Forelimb muscle (tissue), 1 donor: Measurements from ENCODE around the gene DCANP1. TPM values are rescaled to one million over a fixed set of nuclear protein-coding genes. Genes with fewer than 3 reads are reported as not detected.

ENCODE experiments used
- DNase-seq: peaks from one replicate; pipeline ENCODE4 v3.0.0-alpha.2; 2013; ENCODE audit warnings: low read depth
- polyA plus RNA-seq: library from polyadenylated mRNA; unstranded; fragments of 120-200 nt; gene quantifications from one replicate; pipeline ENCODE4 v1.2.1, GENCODE V29; 2013; ENCODE audit not compliant: insufficient read length

DCANP1 gene
- polyA plus RNA-seq, 1 donor, result 0.10 TPM

DNA sequence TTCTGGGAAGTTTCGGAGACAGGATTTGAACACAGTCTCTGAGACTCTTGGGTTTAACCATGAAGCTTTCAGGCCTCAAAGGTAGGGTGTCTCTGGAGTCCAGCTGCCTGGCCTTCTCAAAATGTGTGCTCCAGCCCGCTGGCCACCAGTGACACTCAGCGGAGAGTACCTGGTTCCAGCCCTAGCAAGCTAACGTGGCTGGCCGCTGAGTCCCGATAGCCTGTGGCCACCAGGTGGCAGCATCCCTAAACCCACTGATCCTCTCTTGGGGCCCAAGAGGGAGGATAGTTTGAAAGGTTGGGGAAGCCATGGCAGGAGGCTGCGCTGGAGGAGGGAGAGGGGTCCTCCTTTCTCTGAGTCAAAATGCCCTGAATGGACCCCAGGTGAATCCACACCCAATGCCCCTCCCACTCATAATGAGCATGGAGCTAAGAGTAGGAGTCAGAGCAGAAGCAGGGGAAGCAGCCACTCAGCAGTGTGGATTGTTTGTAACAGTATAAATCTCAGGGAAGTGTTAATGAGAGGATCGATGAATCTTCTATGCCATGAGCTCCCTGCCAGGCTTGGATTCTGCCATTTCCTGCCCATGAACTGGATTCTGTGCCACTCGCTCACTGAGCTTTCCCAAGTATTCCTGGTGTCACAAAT is 10.4 kb upstream of the DCANP1 start:
- DNase-seq, result no peak

GRCh38 chr5:135456238-135457099 is 9.3 kb upstream of the DCANP1 start:
- DNase-seq, result no peak

GRCh38 chr5:135455876-135456237 is 8.7 kb upstream of the DCANP1 start:
- no peak for DNase-seq

GRCh38 chr5:135454946-135455345 is 7.8 kb upstream of the DCANP1 start:
- no peak for DNase-seq

DNA sequence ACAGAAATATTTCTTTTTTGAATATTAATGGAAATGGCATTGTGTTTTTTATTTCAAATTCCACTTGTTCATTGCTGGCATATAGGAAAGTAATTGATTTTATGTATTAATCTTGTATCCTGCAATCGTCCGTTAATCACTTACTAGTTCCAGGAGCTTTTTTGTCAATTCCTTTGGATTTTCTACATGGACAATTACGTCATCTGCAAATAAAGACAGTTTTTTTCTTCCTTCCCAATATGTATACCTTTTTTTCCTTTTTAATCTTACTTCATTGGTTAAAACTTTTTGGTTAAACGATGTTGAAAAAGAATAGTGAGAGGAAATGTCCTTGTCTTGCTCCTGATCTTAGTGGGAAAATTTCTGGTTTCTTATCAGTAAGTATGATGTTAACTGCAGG is 6.5 kb upstream of the DCANP1 start:
- no peak for DNase-seq

DNA sequence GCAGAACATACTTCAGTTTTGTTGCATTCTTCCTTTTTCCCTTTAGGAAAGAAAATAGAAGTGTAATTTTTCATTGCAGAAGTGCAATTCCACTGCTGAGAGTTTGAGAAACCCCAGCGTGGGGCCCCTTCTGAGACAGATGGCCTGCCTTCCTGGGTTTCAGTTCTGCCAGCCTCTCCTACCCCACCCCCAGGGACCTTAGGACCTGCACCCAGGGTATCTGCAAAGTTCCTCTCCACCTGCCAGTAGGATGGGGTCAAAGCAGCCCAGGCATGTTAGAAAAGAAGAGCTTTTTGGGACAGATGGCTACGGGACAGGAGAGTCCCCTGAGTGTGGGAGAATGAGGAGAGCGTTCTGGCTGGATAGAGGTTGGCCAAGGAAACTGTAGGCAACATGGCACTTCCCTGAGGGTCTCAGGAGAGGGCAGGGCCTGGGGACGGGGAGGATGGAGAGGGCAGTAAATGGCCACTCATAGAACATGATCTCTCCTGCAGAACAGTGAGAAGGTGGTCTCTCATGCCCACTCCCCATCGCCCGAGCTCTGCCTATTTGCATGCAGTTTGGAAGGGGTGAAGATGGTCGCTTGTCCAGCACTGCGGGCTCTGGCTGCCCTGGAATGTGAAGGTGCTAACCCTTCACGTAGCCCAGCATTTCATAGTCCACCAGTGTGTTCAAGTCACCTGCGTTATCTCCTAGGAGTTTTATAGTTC is 5.3 kb upstream of the DCANP1 start, which contains the start of gene TIFAB:
Gene TIFAB, minus strand, starts transcription at position 31 of the 710 bp plus-strand sequence. CDS start 2,412 bp downstream, outside the sequence.
- DNase-seq, result no peak

DNA sequence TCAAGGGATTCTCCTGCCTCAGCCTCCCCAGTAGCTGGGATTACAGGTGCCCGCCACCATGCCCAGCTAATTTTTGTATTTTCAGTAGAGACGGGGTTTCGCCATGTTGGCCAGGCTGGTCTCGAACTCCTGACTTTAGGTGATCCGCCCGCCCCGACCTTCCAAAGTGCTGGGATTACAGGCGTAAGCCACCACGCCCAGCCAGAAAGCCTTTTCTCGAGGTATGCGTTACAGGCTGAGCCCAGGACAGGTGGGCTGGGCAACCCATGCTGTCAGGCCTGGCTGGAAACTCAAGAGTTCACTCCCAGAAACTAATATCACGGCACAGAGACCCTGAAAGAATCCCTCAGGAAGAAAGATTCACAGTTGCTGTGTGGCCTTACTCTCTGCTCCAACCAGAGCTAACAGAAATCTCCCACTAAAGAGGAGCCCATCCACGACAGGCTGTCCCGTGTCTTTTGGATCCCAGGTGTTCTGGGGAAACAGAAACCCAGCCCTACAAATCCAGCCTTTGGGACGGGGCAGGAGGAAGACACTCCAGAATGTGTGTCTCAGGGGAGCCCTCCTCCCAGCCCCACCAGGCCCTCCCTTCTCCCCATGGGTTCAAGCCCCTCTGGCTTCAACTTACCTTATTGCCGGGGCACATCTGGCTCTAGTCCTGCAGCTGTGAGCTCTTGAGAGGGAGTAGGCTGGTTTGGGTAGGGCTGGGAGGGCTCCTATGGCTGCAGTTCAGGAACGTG is 4.6 kb upstream of the DCANP1 start:
- no peak for DNase-seq

DNA sequence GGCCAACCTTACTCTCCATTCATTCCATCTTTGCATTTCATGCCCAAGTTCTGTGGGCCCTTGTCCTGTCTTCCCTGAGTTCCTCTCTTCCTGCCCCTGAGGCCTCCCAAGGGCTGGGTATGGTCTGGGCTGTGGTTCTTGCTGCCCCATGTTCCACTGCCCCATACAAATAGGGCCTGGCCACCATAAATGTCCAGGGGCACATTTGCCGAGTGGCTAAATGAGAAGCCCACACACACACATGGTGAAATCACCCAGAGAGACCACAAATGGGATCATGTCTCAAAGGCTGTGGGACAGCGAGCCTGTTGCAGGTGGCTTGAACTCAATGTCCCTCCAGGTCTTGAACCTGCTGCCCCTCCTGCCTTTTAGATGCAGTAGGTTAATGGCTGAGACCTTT is 3.8 kb upstream of the DCANP1 start:
- DNase-seq, result no peak

DNA sequence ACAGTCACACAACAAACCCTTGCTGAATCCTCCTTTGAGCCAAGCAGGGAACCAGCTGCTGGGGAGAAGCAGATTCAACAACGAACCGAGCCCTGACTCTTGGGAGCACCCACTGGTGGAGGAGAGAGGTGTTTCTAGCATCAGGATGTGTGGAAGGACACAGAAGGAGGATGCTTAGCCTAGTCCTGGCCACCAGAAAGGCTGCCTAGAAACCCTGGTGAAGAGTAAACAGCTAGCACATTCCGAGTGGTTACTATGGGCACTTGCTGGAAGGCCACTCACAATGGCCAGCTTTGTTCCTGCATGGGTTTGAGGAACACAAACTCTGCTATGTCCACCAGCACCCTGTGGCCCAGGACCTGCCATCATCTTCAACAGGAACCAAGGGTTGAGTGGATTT is 3.2 kb upstream of the DCANP1 start:
- no peak for DNase-seq

DNA sequence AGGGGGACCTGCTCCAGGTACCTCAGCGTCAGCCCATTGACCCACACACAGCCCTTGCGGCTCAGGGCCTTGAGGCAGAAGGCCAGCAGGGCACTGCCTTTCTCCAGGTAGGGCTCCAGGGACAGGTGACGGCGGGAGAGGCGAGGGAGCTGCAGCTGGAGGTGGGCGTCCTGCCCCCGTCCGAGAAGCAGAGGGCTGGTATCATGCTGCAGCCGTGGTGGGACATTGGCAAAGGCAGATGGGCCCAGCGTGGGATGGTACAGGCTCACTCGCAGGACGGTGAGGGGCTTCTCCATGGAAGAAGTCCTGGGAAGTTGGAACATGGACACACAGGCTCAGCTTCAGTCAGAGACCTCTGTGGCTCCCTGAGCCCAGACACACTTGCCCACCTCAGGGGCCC is 2.5 kb upstream of the DCANP1 start:
- DNase-seq, result no peak

DNA sequence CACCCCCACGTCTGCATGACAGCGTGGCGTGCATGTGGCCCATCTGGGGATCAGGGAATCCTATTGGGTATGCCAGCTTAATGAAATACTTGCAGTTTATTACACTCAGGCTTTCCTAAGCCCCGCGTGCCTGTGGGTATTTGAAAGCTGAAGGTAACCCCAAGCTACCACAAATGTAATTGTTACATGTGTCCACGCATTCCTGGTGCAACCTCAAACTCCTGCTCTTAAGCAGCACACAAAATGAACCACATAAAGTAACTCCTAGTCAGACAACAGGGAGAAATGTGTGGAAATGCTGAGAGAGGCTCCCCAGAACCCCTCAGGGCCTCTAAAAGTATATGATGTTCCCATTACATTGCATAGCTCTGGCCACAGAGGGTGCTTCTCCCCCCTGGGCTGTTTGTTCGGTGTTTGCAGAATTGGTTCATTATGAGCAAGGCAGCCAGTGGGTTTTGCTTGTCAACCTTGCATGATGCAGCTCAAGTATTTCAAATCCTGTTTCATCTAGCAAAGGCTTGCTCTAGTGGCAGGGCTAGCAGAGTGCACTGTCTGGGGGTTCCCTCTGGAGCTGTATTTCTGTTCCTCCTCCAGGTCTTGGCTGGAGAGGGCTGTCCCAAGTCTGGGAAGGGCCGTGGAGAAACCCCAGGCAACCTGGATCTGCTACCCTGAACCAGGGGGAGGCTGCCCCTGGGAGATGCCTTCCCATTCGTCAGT is 1.8 kb upstream of the DCANP1 start:
- DNase-seq, result no peak

DNA sequence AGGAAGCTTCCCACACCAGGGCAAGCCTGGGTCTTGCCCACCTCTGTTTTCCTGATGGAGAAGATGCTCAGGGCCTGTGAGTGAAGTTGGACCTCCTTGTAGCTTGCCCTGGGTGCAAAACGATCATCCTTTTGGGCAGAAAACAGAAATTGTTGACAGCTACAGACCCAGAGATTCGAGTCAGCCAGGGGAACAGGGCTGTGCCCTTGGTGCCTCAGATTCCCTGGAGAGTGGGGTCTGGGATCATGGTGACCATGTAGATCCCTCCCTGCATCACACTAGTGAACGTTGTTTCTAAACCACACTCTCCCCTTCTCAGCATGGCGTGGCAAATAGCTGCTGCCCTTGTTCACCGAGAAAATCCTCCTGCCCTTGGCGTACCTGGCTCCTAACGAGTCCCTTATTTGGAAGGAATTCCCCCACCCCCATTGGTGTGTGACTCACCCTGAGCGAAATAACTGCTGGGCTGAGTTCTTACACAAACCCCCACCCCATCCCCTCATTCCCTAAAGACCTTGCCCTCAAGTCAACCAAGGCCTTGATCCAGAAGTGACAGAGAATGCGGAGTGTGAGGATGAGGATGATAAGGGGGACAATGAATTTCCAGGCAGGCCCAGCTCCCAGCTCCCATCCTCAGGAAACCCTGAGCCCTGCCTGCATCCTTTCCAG is 1.1 kb upstream of the DCANP1 start:
- no peak for DNase-seq

DNA sequence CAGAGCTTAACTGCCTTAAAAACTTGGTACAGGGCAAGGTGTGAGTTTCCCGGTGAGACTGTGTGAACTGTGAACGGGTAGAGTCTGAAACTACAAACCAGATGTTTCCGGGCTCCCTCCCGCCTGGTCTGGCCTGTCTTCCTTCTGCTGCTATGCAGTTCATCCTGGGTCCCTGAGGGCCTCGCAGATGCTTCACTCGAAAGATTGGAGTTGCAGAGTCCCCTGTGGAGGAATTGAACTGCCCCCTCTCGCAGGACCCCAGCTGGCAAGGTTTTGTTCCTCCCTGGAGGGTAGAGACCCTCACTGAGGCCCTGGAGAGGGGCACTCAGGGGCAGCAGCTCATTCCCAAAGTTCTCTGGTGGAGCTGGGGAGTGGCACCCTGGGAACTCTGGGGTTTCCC is 533 bp downstream of the DCANP1 start:
- DNase-seq, result no peak

- no peak for DNase-seq
Measured at GRCh38 chr5:135446206-135446605, 942 bp downstream of the DCANP1 start.

DNA sequence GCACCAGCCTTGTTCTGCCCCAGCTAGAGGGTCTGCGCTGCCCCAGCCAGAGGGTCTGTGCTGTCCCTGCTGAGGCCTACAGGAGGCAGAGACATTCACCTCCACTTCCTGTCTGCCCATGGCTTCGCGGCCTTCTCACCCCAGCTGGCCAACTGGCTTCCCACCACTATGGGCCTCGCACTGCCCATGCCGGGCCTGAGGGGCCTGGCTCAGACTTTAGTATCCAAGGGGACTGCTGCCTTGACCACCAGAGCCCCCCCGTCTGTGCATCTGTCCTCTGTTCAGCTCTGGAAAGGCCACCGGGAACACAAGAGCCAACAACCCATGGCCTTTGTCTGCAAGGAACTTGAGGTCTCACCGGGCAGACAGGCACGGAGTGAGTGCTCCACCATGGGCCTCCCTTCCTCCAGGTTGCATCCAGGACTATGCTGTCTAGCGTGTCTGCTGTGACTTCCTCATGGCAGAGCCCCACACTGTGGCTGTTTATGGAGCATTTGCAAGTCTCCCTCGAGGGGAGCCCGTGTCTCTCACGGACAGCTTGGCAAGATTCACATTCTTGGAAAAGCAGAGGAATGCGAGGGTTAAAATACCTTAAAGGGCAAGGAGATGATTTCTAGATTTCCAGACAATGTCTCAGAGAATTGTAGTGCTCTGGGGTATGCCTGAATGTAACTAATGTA is 1.7 kb downstream of the DCANP1 start:
- DNase-seq, result no peak

- no peak for DNase-seq
Measured at GRCh38 chr5:135444881-135445280, 2.3 kb downstream of the DCANP1 start.

DNA sequence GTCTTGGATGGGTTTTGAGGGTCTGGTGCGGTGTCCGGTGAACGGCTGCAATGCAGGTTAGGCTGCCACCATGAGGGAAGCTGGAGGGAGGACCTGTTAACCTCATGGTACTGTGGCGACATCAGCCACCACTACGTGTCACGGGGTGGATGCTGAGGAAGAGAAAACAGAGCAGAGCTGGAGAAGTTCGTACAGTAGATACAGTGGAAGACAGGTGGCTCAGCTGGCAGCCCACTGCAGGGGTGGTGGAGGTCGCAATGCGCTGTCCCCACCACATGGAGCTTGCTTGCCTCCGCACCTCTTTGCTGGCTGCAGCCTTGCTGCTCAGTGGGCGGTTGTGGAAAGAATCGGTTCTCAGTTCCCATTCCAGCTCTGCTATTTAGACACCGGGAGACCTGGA is 2.8 kb downstream of the DCANP1 start:
- DNase-seq, result no peak

DNA sequence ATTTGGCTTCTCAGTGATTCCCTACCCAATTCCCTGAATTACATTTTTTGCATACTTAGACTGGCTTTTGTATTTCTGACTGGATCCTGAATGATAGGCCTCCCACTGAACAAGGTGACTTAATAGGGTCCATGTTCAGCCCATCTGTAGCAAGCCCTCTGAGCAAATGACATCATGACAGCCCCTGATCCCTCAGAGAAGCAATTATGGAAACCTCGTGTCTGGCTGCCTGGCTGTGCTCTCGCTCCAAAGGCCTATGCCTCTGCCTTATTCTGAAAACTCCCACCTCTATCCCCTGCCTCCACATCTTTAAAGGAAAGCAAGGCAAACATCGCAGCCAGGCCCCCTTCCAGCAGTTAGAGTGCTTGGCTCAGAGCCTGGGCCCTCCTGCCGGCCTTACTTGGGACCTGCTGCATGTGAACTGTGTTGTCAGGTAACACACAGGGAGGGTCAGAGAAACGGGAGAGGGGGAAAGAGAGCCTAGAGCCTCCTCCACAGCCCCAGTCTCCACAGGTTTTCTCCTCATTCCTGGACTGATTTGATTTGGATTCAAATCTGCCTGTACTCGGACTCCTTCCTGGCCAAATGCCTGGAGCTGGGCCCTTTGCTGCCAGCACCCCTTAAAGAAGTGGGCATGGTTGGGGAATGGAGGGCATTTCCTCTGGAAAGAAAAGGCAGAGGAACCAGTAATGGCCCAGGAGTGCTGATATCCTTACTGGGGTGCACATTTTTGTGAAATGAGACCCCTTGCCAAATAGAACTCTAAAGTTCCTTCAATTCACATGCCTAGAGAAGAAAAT is 3.8 kb downstream of the DCANP1 start:
- DNase-seq, result no peak

DNA sequence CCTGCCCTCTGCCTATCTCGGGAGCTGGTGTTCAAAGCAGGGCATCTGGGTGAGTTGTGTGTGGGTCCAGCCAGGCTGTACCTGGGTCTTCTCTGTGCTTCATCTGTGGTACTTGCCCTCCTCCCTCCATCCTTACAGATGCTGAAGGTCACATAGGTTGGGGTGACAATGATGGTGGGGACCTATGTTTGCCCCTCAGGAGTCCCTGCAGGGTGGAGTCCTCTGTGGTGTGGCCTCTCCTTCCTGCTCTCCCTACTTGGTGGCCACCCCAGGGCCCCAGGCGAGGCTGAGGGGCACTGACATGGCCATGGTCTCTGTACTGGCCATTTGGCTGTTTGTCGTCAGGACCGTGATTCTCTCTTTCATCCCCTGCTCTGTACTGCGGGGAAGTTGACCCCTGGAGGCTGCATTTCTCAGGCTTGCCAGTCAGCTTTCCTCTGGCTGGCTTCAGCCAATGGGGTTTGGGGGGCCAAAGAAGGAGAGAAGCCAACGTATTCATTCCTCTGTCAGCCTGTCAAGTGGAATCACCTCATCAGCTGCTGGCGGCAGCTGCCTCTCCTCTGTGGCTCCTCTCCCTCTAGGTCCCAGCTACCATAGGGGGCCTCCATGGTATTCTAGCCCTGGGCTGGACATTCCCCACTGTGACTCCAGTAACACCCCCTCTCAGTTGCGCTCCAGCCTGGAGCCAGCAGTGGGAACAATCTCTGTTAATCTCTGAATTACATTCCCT is 4.6 kb downstream of the DCANP1 start:
- DNase-seq, result no peak
